Stimulated activated memory B cell treated with anti-CD40 and anti-IgM and Interleukin-4, amounts not matched to agents 10 μg/mL and 1 μg/mL and 100 μg/mL, for 72 hours (primary cell): ENCODE data around the gene LUC7L3.
"Not testable (repeated sequence)": the region's sequence is repeated elsewhere in the genome, so short reads cannot be mapped to it uniquely, and the experiment has no call there.

Experiments used
- ATAC-seq: fragments of 150-1000 bp; cut with Tn5 transposase; 2 replicates; pipeline ENCODE4 v1.10.0; 2021
- H3K27ac Mint-ChIP-seq: one replicate; pipeline ENCODE4 v1.8.0; 2022; ENCODE audit warnings: mild to moderate bottlenecking, mixed read lengths
- H3K27me3 Mint-ChIP-seq: one replicate; pipeline ENCODE4 v1.8.0; 2022; ENCODE audit warnings: mixed read lengths
- H3K36me3 Mint-ChIP-seq: one replicate; pipeline ENCODE4 v1.8.0; 2022; ENCODE audit warnings: mixed read lengths
- H3K4me1 Mint-ChIP-seq: one replicate; pipeline ENCODE4 v1.8.0; 2022; ENCODE audit warnings: mixed read lengths
- H3K4me3 Mint-ChIP-seq: one replicate; pipeline ENCODE4 v1.8.0; 2022; ENCODE audit warnings: mild to moderate bottlenecking, moderate library complexity, mixed read lengths
- H3K9me3 Mint-ChIP-seq: one replicate; pipeline ENCODE4 v1.8.0; 2022; ENCODE audit warnings: mixed read lengths

LUC7L3 gene

GRCh38 chr17:50692448-50693035 is 26.9 kb upstream of the LUC7L3 start:
- Mint-ChIP-seq H3K9me3 (no peaks in the 10 kb centered on the region), H3K27ac (no peak overlapping the region), H3K36me3 (peaks cover 34% of the 10 kb centered on the region), H3K27me3 (no peaks in the 10 kb centered on the region), H3K4me1 (no peaks in the 10 kb centered on the region), H3K4me3 (no peak overlapping the region)
- ATAC-seq, result no peak

GRCh38 chr17:50693036-50693682 is 26.2 kb upstream of the LUC7L3 start:
- H3K36me3 Mint-ChIP-seq, result peaks cover 35% of the 10 kb centered on the region
- H3K4me1 Mint-ChIP-seq, result no peaks in the 10 kb centered on the region
- H3K4me3 Mint-ChIP-seq, result no peak overlapping the region
- H3K9me3 Mint-ChIP-seq, result no peaks in the 10 kb centered on the region
- ATAC-seq, result no peak
- no peaks in the 10 kb centered on the region for H3K27me3 Mint-ChIP-seq
- H3K27ac Mint-ChIP-seq, result no peak overlapping the region

GRCh38 chr17:50696365-50696879 is 23.0 kb upstream of the LUC7L3 start:
- Mint-ChIP-seq H3K36me3 (peaks cover 63% of the 10 kb centered on the region), H3K4me1 (peaks cover 6% of the 10 kb centered on the region), H3K27me3 (no peaks in the 10 kb centered on the region), H3K9me3 (no peaks in the 10 kb centered on the region), H3K27ac (peak overlapping the region; percentile 18), H3K4me3 (no peak overlapping the region)
- no peak for ATAC-seq

- H3K27ac Mint-ChIP-seq, result peak overlapping the region; percentile 18
- no peak for ATAC-seq
- no peaks in the 10 kb centered on the region for H3K27me3 Mint-ChIP-seq
- peaks cover 63% of the 10 kb centered on the region for H3K36me3 Mint-ChIP-seq
- no peaks in the 10 kb centered on the region for H3K9me3 Mint-ChIP-seq
- H3K4me3 Mint-ChIP-seq, result no peak overlapping the region
- H3K4me1 Mint-ChIP-seq, result peaks cover 6% of the 10 kb centered on the region
Observed at GRCh38 chr17:50697062-50697461, 22.3 kb upstream of the LUC7L3 start.

GRCh38 chr17:50697663-50698272 is 21.6 kb upstream of the LUC7L3 start:
- Mint-ChIP-seq H3K27ac (no peak overlapping the region), H3K4me3 (no peak overlapping the region)

GRCh38 chr17:50699410-50699809 is 20.0 kb upstream of the LUC7L3 start:
- H3K27me3 Mint-ChIP-seq, result no peaks in the 10 kb centered on the region
- no peaks in the 10 kb centered on the region for H3K9me3 Mint-ChIP-seq
- H3K27ac Mint-ChIP-seq, result no peak overlapping the region
- peaks cover 62% of the 10 kb centered on the region for H3K36me3 Mint-ChIP-seq
- H3K4me3 Mint-ChIP-seq, result no peak overlapping the region
- ATAC-seq, result no peak
- peaks cover 19% of the 10 kb centered on the region for H3K4me1 Mint-ChIP-seq

More at GRCh38 chr17:50697663-50698272, 21.6 kb upstream of the LUC7L3 start:
- peaks cover 56% of the 10 kb centered on the region for H3K36me3 Mint-ChIP-seq
- H3K27me3 Mint-ChIP-seq, result no peaks in the 10 kb centered on the region
- H3K9me3 Mint-ChIP-seq, result no peaks in the 10 kb centered on the region
- ATAC-seq, result no peak
- H3K4me1 Mint-ChIP-seq, result peaks cover 6% of the 10 kb centered on the region

GRCh38 chr17:50703162-50703561 is 16.2 kb upstream of the LUC7L3 start:
- no peak for ATAC-seq
- no peaks in the 10 kb centered on the region for H3K9me3 Mint-ChIP-seq
- H3K36me3 Mint-ChIP-seq, result peaks cover 38% of the 10 kb centered on the region
- no peak overlapping the region for H3K4me3 Mint-ChIP-seq
- no peaks in the 10 kb centered on the region for H3K27me3 Mint-ChIP-seq
- peaks cover 22% of the 10 kb centered on the region for H3K4me1 Mint-ChIP-seq
- H3K27ac Mint-ChIP-seq, result peak overlapping the region; percentile 29

GRCh38 chr17:50707289-50708049 is 11.9 kb upstream of the LUC7L3 start, which contains the start of gene ANKRD40:
ANKRD40 (minus strand) TSS chr17:50707914; CDS start chr17:50707654, 260 bp downstream.
- Mint-ChIP-seq H3K27me3 (no peaks in the 10 kb centered on the region), H3K27ac (peak within 1 kb of the TSS; percentile 95), H3K4me3 (peak within 1 kb of the TSS; percentile 95), H3K4me1 (peaks cover 33% of the 10 kb centered on the region), H3K9me3 (no peaks in the 10 kb centered on the region), H3K36me3 (peaks cover 10% of the 10 kb centered on the region)
- ATAC-seq, result peak; percentile 94

GRCh38 chr17:50708050-50709000 is 11.1 kb upstream of the LUC7L3 start:
- Mint-ChIP-seq H3K4me3 (peak overlapping the region; percentile 95), H3K4me1 (peaks cover 30% of the 10 kb centered on the region), H3K27me3 (no peaks in the 10 kb centered on the region), H3K36me3 (peaks cover 8% of the 10 kb centered on the region), H3K27ac (peak overlapping the region; percentile 95), H3K9me3 (no peaks in the 10 kb centered on the region)
- ATAC-seq, result no peak

GRCh38 chr17:50709053-50709452 is 10.3 kb upstream of the LUC7L3 start:
- ATAC-seq, H3K4me3 Mint-ChIP-seq, H3K36me3 Mint-ChIP-seq, H3K9me3 Mint-ChIP-seq, H3K27me3 Mint-ChIP-seq: not testable (repeated sequence)
- peak overlapping the region; percentile 95 for H3K27ac Mint-ChIP-seq
- peaks cover 23% of the 10 kb centered on the region for H3K4me1 Mint-ChIP-seq

- Mint-ChIP-seq H3K27me3 (no peaks in the 10 kb centered on the region), H3K4me3 (no peak overlapping the region), H3K9me3 (no peaks in the 10 kb centered on the region), H3K4me1 (peaks cover 21% of the 10 kb centered on the region), H3K27ac (peak overlapping the region; percentile 60), H3K36me3 (no peaks in the 10 kb centered on the region)
- no peak for ATAC-seq
Observed at GRCh38 chr17:50710025-50710424, 9.4 kb upstream of the LUC7L3 start.

- no peaks in the 10 kb centered on the region for H3K27me3 Mint-ChIP-seq
- H3K27ac Mint-ChIP-seq, result peak overlapping the region; percentile 60
- H3K4me1 Mint-ChIP-seq, result peaks cover 21% of the 10 kb centered on the region
- no peaks in the 10 kb centered on the region for H3K9me3 Mint-ChIP-seq
- no peak overlapping the region for H3K4me3 Mint-ChIP-seq
- ATAC-seq, result no peak
- no peaks in the 10 kb centered on the region for H3K36me3 Mint-ChIP-seq
Observed at GRCh38 chr17:50710650-50711049, 8.8 kb upstream of the LUC7L3 start.

GRCh38 chr17:50712641-50713040 is 6.8 kb upstream of the LUC7L3 start:
- Mint-ChIP-seq H3K27ac (no peak overlapping the region), H3K36me3 (no peaks in the 10 kb centered on the region), H3K4me3 (no peak overlapping the region), H3K4me1 (peaks cover 21% of the 10 kb centered on the region), H3K9me3 (no peaks in the 10 kb centered on the region), H3K27me3 (no peaks in the 10 kb centered on the region)
- no peak for ATAC-seq

GRCh38 chr17:50715471-50715870 is 3.9 kb upstream of the LUC7L3 start:
- no peak overlapping the region for H3K4me3 Mint-ChIP-seq
- H3K9me3 Mint-ChIP-seq, result no peaks in the 10 kb centered on the region
- no peak overlapping the region for H3K27ac Mint-ChIP-seq
- peaks cover 2% of the 10 kb centered on the region for H3K4me1 Mint-ChIP-seq
- H3K27me3 Mint-ChIP-seq, result no peaks in the 10 kb centered on the region
- no peaks in the 10 kb centered on the region for H3K36me3 Mint-ChIP-seq
- ATAC-seq, result no peak
